ENCODE results near the gene PLSCR5. TPM values are rescaled to one million over a fixed set of nuclear protein-coding genes. Genes with fewer than 3 reads are reported as not detected.

PLSCR5 gene, protein sequence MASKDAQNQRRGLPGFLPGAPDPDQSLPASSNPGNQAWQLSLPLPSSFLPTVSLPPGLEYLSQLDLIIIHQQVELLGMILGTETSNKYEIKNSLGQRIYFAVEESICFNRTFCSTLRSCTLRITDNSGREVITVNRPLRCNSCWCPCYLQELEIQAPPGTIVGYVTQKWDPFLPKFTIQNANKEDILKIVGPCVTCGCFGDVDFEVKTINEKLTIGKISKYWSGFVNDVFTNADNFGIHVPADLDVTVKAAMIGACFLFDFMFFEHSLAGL
- total RNA-seq: not detected
- long read RNA-seq: 0 reads

GRCh38 chr3:146605106-146605505 lies at the start of gene PLSCR5:
PLSCR5 (minus strand) TSS chr3:146605346; CDS start chr3:146605212, 134 bp downstream.
- intact Hi-C loops (cut with micrococcal nuclease): no loop called here
- ATAC-seq: no peak
- DNase-seq: no peak

DNA sequence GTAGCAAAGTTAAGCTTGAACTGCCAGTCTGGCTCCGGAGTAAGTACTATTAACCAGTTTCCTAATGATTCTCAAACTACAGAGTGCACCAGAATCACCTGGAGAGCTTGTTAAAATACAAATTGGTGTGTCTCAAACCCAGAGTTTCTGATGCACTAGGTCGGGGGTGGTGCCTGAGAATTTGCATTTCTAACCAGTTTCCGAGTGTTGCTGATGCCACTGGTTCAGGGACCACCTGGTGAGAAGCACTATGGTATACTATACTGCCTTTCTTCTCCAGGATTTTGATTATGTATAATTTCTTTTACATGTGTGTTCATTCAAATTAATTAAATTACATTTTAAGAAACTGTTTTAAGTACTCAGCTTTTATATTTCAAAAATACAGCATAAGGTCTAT lies 48.8 kb upstream of the PLSCR5 start:
- DNase-seq: no peak
- no peak for ATAC-seq
- intact Hi-C loops (cut with micrococcal nuclease): no loop called here

- intact Hi-C loops (cut with micrococcal nuclease): no loop called here
- DNase-seq (no peak), ATAC-seq (peak; percentile 47)
Observed at GRCh38 chr3:146650691-146651442, 45.7 kb upstream of the PLSCR5 start.

DNA sequence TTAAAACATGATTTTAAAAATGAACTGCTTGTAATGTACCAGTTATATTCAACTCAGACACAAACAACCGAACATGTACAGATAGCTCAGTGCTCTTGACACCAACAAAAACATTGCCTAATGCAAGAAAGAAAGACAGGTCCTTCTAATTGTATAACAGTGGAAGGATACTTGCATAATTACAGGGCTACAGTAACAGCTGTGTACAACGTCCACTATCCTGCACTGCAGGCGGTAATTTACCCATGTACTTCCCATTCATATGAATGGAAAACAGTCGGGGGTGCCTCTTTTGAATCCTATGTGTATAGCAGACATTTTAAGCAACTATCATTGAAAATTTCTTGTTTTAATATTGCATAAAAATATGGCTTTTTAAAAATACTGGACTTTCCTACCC lies 41.1 kb upstream of the PLSCR5 start:
- no peak for ATAC-seq
- intact Hi-C loops (cut with micrococcal nuclease): no loop called here

GRCh38 chr3:146640955-146641867 lies 36.1 kb upstream of the PLSCR5 start:
- intact Hi-C loops (cut with micrococcal nuclease): no loop called here
- DNase-seq (no peak), ATAC-seq (no peak)

More for the DNA sequence above, 41.1 kb upstream of the PLSCR5 start:
- no peak for DNase-seq

DNA sequence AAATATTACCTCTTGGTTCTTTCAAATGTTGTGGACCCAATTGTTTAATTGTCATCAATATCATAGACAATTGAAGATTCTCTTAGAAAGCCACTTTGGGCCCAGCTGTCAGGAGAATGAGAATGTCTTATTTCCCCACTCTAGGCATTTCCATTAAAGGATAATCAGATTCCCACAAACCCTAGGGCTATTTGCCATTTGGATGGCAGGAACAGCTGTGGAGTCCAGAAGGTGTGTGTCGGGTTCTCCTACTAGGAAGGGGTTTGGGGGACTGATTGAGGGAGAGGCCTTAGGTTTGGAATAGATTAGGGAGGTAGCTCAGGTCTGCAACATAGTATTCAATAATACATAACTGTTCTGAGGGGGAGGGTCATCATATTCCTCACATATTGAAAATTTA lies 35.2 kb upstream of the PLSCR5 start:
- intact Hi-C loops (cut with micrococcal nuclease): no loop called here
- ATAC-seq (no peak), DNase-seq (no peak)

DNA sequence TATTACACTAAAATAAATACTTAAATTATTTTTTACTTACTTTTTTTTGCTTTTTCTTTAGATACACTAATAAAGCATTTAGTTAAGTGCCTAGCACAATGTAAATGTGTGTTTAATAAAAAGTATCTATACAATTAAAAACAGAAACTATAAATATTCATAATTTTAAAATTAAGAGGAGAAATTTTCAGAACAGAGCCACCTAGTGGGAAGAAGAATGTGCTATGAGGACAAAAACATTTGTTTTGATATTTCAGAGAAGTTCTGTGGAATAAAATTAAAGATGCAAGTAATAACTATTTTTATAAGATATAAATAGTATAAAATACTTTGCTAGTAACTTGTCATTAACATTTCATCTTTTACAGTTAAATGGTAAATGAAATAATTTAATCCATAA lies 33.6 kb upstream of the PLSCR5 start:
- no peak for DNase-seq
- no peak for ATAC-seq
- intact Hi-C loops (cut with micrococcal nuclease): no loop called here

GRCh38 chr3:146637871-146638270 lies 32.7 kb upstream of the PLSCR5 start:
- intact Hi-C loops (cut with micrococcal nuclease): no loop called here
- no peak for DNase-seq
- ATAC-seq: no peak

GRCh38 chr3:146636881-146637280 lies 31.7 kb upstream of the PLSCR5 start:
- intact Hi-C loops (cut with micrococcal nuclease): no loop called here
- ATAC-seq: no peak
- no peak for DNase-seq

DNA sequence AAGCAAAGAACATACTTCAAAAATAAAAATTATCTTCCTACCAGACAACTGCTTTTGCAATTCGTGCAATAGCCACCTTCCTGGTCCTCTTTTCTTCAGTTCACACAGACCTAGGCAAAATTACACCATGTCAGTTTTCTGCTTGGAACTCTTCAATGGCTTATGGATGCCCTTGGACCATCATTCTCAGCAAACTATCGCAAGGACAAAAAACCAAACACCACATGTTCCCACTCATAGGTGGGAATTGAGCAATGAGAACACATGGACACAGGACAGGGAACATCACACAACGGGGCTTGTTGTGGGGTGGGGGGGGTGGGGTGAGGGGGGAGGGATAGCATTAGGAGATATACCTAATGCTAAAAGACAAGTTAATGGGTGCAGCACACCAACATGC lies 29.2 kb upstream of the PLSCR5 start:
- intact Hi-C loops (cut with micrococcal nuclease): no loop called here
- no peak for ATAC-seq

GRCh38 chr3:146628671-146629070 lies 23.5 kb upstream of the PLSCR5 start:
- DNase-seq (no peak), ATAC-seq (no peak)
- intact Hi-C loops (cut with micrococcal nuclease): no loop called here

More for the DNA sequence above, 29.2 kb upstream of the PLSCR5 start:
- no peak for DNase-seq

DNA sequence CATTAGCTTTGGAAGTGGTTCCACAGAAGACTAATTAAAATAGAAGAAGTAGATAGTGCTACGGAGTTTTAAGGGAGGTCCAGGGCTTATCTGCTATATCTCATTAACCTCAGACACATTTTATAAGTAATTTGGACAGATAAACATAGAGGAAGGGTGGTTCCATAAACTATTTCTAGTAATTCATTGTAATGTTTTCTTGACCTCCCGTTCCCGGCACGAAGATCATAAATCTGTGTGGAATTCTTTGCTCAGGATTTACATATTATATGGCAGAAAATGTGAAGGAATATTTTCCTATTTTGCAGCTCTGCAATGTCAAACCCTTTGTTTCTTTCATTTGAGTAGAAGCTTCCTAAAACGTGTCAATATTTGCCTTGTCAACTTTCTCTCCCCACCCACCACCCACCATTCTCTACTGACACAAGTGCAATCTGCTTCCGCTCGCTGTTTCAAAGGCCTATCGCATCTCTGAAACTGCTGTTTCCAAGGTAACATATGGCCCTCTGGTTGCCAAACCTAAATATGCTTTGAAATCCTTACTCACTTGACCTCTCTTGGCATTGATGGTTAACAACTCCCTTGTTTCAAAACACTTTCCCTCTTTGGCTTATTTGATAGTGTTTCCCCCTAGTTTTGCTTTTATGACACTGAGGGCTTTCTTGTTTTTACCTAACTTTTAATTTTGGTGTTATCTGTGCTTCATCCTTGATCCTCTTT lies 21.4 kb upstream of the PLSCR5 start:
- intact Hi-C loops (cut with micrococcal nuclease): no loop called here
- DNase-seq (no peak), ATAC-seq (no peak)

- DNase-seq (no peak), ATAC-seq (no peak)
- intact Hi-C loops (cut with micrococcal nuclease): no loop called here
Observed at GRCh38 chr3:146625186-146625775, 20.1 kb upstream of the PLSCR5 start.

GRCh38 chr3:146621723-146622122 lies 16.6 kb upstream of the PLSCR5 start:
- ATAC-seq (no peak), DNase-seq (no peak)
- intact Hi-C loops (cut with micrococcal nuclease): no loop called here

GRCh38 chr3:146612015-146612414 lies 6.9 kb upstream of the PLSCR5 start:
- DNase-seq (no peak), ATAC-seq (no peak)
- intact Hi-C loops (cut with micrococcal nuclease): no loop called here

- ATAC-seq (no peak), DNase-seq (no peak)
- intact Hi-C loops (cut with micrococcal nuclease): no loop called here
Observed at GRCh38 chr3:146611096-146611495, 6.0 kb upstream of the PLSCR5 start.

DNA sequence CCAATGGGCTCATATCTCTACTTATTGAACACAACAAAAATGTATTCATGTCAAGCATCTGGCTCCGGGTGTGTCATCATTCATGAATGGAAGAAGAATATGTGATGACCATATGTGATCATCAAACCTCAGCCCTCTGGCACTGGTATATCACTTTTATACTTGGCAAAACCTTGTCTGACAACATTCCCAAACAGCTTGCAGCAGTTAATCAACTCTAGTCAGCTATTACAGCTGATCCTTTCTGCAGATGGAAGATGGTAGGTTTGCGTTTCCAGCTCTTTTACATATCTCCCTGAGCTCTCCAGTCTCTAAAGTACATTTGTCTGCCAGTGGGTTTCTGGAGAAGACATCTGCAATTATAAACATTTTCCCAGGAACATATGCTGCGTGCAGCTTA lies 6.6 kb downstream of the PLSCR5 start:
- DNase-seq: no peak
- no peak for ATAC-seq
- intact Hi-C loops (cut with micrococcal nuclease): no loop called here

GRCh38 chr3:146594843-146595482 lies 10.2 kb downstream of the PLSCR5 start:
- ATAC-seq (no peak), DNase-seq (no peak)
- intact Hi-C loops (cut with micrococcal nuclease): no loop called here

Measured in left ventricle myocardium superior (tissue), 1 donor.